Measurements from ENCODE around the gene RAB44. TPM values are rescaled to one million over a fixed set of nuclear protein-coding genes. Genes with fewer than 3 reads are reported as not detected.
"Not testable (repeated sequence)": the region's sequence is repeated elsewhere in the genome, so short reads cannot be mapped to it uniquely, and the experiment has no call there.

Gene RAB44
- total RNA-seq, 1 experiment from 2014 or later: not detected

DNA sequence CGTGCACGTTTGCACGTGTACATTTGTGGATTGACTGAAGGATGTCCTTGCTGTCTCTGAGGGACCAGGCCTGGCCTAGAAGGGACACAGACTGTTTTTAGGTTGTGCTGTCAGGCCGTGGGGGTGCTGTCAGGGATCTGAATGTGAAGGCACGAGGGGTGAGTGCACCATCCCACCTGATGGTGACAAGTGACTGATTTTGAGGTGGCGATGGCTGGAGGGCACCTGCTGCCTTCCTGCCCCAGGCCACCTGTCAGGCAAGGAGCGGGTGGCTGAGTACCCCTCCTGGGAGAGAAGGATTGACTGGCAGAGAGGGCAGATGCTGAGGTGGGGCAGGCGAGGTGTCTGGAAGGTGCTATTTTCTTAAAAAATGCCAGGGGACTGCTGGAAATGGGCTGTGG lies 1.2 kb downstream of the RAB44 start:
- in situ Hi-C loops (cut with HindIII; ENCODE audit: low pct_unique_long_range_greater_than_20kb, low sequenced_read_pairs): no loop called here
- no peak for DNase-seq (ENCODE audit: low read depth, low spot score)

DNA sequence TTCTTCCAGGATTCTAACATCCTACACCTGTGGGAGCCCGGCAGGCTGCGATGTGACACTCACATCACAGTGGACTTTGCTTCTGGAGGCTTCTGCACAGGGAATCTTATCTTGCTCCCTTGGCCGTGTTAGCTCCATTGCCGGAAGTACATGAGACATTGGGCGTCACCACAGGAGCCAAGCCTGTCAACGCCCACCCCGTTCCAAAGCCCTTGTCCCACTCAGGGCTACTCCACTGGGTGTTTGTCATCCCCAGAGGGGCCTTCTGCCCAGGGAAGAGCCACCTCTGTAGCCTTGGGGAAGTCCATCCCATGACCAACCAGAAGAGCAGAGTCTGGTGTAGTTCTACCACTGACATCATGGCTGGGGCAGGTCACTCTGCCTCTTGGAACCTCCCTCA lies 1.7 kb downstream of the RAB44 start:
- in situ Hi-C loops (cut with HindIII; ENCODE audit: low pct_unique_long_range_greater_than_20kb, low sequenced_read_pairs): no loop called here

DNA sequence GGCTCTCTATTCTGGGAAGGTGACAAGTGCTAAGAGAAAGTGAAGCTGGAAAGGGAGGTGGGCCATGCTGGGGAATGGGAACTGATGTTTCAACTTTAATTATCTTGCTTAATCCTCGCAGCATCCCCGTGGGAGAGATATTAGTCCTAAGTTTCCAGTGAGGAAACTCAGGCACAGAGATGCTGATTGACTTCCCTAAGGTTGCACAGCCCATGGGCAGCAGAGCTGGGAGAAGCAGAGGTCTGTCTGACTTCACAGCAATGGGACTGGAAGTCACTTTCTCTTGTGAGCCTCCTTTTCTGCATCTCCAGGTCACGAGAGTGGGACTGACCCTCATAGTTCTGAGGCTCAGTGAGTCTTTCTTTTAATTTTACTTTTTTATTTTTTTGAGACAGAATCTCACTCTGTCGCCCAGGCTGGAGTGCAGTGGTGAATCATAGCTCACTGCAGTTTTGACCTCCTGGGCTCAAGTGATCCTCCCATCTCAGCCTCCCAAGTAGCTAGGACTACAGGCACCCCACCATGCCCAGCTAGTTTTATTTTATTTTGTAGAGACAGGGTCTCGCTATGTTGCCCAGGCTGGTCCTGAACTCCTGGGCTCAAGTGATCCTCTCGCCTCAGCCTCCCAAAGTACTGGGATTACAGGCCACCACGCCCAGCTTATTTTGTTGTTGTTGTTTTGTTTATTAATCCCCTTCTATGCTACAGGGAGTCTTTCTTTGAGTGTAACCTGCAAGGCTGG lies 2.6 kb downstream of the RAB44 start:
- DNase-seq (ENCODE audit: low read depth, low spot score): no peak
- in situ Hi-C loops (cut with HindIII; ENCODE audit: low pct_unique_long_range_greater_than_20kb, low sequenced_read_pairs): no loop called here

More for the DNA sequence above, 1.7 kb downstream of the RAB44 start:
- DNase-seq (ENCODE audit: low read depth, low spot score): no peak

DNA sequence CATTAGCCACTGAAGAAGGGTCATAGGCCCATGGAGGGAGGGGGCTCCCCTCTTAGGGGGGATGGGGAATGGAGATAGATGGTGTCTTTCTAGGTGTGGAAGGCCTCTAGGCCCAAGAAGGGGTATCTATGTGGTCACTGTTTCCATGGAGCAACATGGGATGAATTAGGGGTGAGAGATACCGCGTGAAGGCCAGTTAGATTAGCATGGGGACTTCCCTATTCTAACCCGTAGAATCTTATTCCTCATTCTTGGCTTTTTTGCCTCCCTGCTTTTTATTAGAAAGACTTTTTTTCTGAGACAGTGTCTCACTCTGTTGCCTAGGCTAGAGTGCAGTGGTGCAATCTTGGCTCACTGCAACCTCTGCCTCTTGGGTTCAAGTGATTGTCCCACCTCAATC lies 3.2 kb downstream of the RAB44 start:
- in situ Hi-C loops (cut with HindIII; ENCODE audit: low pct_unique_long_range_greater_than_20kb, low sequenced_read_pairs): no loop called here
- DNase-seq (ENCODE audit: low read depth, low spot score): no peak

DNA sequence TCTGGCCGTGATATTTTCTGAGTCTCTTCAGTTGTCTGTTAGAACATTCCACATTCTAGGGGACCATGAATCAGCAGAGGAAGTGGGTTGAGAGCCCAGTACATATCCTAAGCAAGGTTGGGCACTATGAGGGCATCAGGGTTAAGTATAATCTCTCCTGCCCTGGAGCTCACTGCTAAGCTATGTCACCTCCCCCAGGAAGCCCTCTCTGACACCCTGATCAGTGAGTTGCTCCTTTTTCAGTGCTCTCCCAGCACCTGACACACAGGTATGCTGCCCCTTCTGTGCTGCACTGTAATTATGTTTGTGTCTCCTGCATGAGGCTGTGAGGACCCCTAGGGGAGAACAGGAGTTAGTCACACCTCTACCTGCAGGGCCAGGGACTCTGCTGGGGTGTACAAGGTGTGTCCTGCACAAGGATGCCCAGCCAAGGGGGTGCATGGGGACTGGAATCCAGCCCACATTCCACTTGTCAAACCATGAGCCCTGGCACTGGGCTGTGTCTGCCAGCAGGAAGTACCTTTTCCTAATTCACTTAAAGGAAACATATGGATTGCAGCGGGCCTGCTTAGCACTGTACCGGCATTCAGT lies 3.9 kb downstream of the RAB44 start:
- DNase-seq (ENCODE audit: low read depth, low spot score): no peak
- in situ Hi-C loops (cut with HindIII; ENCODE audit: low pct_unique_long_range_greater_than_20kb, low sequenced_read_pairs): no loop called here

DNA sequence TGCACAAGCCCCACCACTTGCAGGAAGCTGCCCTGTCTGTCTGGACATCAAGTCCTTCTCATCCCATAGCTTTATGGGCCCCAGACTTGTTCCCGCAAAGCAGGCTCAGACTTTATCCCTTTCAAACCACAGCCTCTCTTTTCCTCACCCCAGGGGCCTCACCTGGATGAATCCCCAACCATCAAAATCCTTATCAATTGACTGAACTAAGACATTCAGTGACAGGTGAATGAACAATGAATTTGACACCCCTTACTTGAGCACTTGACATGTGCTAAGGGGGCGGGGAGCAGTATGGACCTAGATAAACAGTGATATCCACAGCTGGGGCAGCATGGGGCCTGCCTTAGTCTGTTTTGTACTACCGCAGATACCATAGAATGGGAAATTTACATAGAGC lies 5.0 kb downstream of the RAB44 start:
- in situ Hi-C loops (cut with HindIII; ENCODE audit: low pct_unique_long_range_greater_than_20kb, low sequenced_read_pairs): no loop called here

DNA sequence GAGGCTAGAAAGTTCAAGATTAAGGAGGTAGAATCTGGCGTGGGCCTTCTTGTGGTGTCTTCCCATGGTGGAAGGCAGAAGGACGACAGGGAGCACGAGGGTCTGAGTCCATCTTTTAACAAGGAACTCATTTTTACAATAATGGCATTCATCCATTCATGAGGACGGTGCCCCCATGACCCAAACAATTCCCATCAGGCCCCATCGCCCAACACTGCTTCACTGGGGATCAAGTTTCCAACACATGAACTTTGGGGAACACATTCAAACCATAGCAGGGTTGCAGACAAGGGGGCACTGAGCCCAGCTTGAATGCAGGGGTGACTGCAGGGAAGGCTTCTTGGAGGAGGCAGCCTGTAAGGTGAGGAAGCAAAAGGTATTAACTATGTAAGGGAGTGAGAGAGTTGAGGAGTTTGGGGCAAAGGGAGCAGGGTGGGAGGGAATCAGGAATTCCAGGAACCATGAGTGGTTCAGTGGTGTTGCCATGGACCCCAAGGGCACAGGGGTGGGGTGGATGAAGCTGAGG lies 5.5 kb downstream of the RAB44 start:
- in situ Hi-C loops (cut with HindIII; ENCODE audit: low pct_unique_long_range_greater_than_20kb, low sequenced_read_pairs): no loop called here

More for the DNA sequence above, 5.0 kb downstream of the RAB44 start:
- no peak for DNase-seq (ENCODE audit: low read depth, low spot score)

DNA sequence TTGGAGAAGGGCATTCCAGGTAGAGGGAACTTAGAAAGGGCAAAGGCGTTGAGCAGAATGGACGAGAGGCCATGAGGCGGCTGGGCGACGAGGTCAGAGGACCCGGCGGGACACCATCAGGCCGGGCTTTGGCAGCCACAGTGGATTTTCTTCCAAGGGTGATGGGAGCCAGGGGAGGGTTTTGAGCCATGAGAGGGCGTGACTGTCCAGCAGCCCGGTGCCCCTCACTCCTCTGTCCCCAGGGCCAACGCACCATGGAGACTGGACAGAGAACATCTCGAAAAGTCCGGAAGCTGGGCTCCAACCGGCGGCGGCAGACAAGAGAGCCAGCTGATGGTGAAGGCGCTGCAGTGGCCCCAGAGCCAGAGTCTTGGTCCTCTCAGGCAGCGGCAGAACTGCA lies 6.4 kb downstream of the RAB44 start:
- DNase-seq (ENCODE audit: low read depth, low spot score): no peak
- in situ Hi-C loops (cut with HindIII; ENCODE audit: low pct_unique_long_range_greater_than_20kb, low sequenced_read_pairs): no loop called here

More for the DNA sequence above, 5.5 kb downstream of the RAB44 start:
- peak; percentile 11 for DNase-seq (ENCODE audit: low read depth, low spot score)

DNA sequence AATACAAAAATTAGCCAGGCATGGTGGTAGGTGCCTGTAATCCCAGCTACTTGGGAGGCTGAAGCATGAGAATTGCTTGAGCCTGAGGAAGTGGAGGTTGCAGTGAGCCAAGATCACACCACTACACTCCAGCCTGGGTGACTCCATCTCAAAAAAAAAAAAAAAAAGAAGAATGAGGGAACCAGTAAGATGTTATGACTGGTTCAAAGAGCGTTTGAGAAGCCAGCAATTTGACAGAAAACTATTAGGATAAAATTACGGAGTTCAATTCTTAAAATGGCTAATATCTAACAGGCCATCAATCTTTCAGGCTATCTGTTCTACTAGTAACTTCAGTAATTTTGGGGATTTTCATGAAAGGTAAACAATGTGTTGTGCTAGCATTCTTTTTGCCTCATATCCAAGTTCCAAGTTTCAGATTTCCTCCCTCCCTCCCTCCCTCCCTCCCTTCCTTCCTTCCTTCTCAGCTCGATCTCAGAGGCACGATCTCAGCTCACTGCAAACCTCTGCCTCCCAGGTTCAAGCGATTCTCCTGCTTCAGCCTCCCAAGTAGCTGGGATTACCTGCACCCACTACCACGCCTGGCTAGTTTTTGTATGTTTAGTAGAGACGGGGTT lies 7.4 kb downstream of the RAB44 start:
- DNase-seq (ENCODE audit: low read depth, low spot score); in situ Hi-C loops (cut with HindIII; ENCODE audit: low pct_unique_long_range_greater_than_20kb, low sequenced_read_pairs): not testable (repeated sequence)

DNA sequence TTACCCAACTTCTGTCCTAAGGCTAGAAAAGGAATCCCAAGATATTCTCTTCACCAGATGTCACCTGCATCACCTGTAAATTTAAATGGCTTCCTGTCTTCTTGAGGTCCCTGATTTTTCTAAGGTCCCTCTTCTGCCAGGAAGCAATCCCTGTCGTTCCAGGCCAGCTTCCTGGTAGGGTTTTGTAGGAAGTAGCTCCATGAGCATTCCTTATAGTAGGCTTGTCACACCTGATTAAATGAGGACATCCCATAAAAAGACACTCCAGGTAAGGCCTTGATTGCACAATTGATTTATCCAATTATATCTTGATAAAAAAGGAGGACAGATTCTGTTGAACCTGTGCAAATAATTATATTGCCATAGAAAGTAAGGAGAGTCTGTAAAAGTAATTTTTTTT lies 8.7 kb downstream of the RAB44 start:
- DNase-seq (ENCODE audit: low read depth, low spot score): no peak
- in situ Hi-C loops (cut with HindIII; ENCODE audit: low pct_unique_long_range_greater_than_20kb, low sequenced_read_pairs): no loop called here

DNA sequence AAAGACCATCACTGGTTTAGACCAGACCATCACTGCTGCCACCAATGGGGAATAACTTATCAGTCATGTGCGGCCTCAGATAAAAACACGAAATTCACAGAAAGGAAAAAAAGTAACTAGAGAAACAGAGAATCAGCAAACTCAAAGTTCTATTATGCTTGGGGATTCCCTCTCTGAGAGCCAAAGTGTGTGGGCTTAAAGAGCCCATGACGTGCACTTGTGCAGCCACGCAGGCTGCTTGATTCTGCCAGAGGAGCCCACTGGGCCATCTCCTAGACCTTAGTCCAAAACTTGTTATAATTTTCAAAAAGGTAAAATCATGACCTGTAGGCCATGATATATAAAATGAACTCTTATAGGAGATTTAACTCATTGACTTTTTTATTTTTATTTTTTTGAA lies 15.2 kb downstream of the RAB44 start:
- no peak for DNase-seq (ENCODE audit: low read depth, low spot score)
- in situ Hi-C loops (cut with HindIII; ENCODE audit: low pct_unique_long_range_greater_than_20kb, low sequenced_read_pairs): no loop called here

DNA sequence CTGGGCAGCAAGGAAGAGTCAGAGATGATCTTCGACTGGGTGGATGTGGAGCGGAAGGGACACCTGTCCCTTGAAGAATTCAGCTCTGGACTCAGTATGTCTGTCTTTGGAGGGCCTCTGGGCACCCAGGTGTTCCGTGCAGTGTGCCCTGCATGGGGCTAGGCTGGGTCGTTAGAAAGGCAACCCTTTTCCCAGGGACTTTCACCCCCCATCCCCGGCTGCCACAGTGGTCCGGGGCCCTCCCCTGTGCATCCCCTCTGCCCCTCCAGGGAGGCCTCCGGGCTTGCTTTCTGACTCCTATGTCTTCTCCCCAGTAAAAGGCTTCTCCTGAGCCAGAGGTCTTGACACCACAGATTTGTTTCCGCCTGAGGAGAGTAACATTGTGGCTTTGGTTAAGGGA lies 16.2 kb downstream of the RAB44 start:
- in situ Hi-C loops (cut with HindIII; ENCODE audit: low pct_unique_long_range_greater_than_20kb, low sequenced_read_pairs): no loop called here
- no peak for DNase-seq (ENCODE audit: low read depth, low spot score)

DNA sequence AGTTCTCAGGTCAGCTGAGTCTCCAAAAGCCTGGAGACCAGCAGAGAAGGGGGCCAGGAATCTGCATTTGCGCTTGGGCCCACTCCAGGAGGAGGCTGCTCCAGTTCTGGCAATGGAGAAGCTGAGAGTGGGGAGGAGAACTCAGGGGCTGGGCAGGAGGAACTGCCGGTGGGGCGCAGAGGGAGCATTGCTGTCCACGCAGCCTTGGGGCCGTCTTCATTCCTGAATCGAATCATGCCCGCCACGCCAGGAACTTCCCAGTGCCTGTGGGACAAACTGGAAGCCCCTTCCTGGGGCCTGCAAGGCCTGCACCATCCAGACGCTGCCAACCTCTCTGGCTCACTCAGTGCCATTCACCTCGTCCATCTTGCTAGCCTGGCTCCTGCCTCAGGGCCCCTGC lies 16.9 kb downstream of the RAB44 start:
- no peak for DNase-seq (ENCODE audit: low read depth, low spot score)
- in situ Hi-C loops (cut with HindIII; ENCODE audit: low pct_unique_long_range_greater_than_20kb, low sequenced_read_pairs): no loop called here

DNA sequence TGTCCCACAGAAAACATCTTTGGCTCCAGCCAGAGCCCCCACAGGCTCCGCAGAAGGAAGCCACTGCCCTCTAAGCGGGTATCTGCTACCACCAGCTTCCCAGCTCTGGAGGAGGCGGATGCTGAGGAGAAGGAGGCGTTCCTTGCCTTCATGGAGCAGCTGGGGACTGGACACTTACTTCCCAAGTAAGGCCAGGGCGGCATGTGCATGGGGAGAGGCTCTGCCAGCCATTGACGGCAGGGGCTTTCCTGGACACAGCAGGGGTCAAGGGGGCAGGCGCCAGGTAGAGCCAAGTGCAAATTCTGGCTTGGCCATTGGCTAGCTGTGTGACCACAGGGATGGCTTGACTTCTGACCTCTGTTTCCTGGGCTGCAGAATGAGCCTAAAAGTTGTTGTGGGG lies 17.8 kb downstream of the RAB44 start:
- no peak for DNase-seq (ENCODE audit: low read depth, low spot score)
- in situ Hi-C loops (cut with HindIII; ENCODE audit: low pct_unique_long_range_greater_than_20kb, low sequenced_read_pairs): no loop called here

DNA sequence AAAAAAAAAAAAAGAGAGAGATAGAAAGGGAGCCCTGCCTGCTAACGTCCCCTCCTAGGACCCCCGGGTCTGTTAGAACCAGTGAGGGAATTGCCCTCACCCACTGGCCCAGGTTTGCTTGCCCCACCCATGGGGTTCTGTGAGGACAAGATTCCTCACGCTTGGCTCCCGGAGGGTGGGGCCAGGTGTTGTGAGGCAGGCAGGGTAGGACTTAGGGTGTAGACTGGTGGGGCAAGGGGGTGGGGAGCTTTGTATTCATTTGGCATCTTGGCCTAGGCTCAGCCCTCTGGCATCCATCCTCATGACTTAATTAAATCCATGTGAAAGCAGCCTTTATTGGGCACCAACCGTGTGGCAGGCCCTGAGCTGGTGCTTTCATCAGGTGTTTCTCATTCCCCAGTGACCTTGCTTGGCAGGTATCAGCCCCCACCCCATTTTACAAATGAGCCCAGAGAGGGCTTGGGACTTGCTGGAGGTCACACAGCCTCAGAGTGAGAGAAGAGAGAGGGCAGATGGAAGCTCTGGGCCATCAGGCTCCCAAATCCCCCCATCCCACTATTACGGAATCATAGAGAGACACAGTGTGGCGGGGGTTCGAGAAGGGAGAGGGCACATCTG lies 19.0 kb downstream of the RAB44 start:
- no peak for DNase-seq (ENCODE audit: low read depth, low spot score)
- in situ Hi-C loops (cut with HindIII; ENCODE audit: low pct_unique_long_range_greater_than_20kb, low sequenced_read_pairs): no loop called here

DNA sequence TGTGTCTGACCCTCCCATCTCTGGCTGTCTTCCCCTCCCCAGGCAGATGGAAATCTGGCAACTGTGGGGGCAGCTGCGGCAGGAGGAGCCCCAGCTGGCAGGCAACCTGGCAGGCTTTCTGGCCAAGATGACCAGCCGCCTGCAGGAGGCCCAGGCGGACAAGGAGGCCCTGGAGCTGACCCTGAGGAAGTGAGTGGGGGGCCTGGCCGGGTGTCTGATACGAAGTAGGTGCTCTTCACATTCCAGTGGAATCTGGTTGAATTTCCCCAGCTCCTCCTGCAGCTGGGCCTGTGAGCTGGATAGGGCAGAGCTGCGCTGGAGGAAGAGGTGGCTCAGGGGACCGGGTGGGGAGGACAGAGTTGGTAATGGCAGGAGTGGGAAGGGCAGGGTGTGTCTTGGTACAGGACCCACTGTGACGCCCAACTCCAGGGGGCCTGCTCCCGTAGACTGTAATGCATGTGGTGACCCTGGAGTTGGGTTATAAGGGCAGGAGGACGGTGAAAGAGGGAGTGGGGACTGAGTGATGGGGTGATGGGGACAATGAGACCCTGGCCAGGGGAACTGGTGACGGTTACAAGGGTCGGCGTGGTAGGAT lies 19.7 kb downstream of the RAB44 start:
- in situ Hi-C loops (cut with HindIII; ENCODE audit: low pct_unique_long_range_greater_than_20kb, low sequenced_read_pairs): no loop called here

DNA sequence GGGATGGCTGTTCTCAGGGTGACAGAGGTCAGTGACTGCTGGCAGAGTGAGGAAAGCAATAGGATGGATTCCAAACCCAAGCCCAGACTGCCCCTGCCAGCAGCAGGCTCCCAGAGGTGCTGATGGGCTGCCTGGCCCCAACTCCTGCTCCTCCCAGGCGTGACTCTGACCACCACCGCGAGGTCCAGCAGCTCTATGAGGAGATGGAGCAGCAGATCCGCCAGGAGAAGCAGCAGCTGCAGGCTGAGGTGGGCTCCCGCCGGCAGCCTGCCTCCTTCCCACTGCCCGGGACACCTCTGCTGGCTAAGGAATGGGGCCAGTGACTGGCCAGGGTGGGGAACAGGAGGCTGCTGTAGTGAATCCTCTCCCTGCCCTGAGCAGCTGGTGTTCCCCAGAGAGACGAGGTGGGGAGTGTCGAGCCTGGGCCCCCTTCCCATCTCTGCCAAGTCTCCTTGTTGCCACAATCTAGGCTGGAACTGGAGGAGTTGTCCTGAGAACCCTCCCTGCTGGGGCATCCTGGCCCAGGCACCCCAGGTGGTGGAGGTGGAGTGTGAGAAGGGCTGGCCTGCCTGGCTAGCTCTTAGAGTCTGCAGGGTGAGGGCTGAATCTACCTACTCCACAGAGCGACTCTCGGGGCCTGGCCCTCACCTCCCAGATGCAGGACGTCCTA lies 20.4 kb downstream of the RAB44 start:
- in situ Hi-C loops (cut with HindIII; ENCODE audit: low pct_unique_long_range_greater_than_20kb, low sequenced_read_pairs): no loop called here

More for the DNA sequence above, 19.7 kb downstream of the RAB44 start:
- DNase-seq (ENCODE audit: low read depth, low spot score): no peak

DNA sequence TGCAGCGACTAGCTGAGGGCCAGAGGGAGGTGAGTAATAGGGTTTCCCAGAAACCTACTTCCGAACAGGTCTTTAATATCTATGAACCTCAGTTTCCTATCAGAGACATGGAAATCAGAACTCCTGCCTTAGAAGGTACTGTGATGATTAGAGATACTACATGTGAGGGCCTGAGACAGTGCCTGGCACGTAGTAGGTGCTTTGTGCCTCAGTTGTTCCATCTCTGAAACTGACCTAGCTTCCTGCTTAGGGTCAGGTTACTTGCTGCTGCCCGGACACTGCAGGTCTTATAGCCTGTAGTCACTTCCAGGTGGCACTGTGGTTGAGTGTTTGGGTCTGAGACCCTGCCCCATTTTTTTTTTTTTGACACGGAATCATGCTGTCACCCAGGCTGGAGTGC lies 20.9 kb downstream of the RAB44 start:
- DNase-seq (ENCODE audit: low read depth, low spot score): no peak
- in situ Hi-C loops (cut with HindIII; ENCODE audit: low pct_unique_long_range_greater_than_20kb, low sequenced_read_pairs): no loop called here

More for the DNA sequence above, 20.4 kb downstream of the RAB44 start:
- no peak for DNase-seq (ENCODE audit: low read depth, low spot score)

Measured in SK-MEL-5 (cell line).